ENCODE data around the gene CDR2. TPM values are rescaled to one million over a fixed set of nuclear protein-coding genes. Genes with fewer than 3 reads are reported as not detected.

The CDR2 gene
- polyA plus RNA-seq, 4 donors, result 14.2 to 50.3 (median 45.4) TPM

DNA sequence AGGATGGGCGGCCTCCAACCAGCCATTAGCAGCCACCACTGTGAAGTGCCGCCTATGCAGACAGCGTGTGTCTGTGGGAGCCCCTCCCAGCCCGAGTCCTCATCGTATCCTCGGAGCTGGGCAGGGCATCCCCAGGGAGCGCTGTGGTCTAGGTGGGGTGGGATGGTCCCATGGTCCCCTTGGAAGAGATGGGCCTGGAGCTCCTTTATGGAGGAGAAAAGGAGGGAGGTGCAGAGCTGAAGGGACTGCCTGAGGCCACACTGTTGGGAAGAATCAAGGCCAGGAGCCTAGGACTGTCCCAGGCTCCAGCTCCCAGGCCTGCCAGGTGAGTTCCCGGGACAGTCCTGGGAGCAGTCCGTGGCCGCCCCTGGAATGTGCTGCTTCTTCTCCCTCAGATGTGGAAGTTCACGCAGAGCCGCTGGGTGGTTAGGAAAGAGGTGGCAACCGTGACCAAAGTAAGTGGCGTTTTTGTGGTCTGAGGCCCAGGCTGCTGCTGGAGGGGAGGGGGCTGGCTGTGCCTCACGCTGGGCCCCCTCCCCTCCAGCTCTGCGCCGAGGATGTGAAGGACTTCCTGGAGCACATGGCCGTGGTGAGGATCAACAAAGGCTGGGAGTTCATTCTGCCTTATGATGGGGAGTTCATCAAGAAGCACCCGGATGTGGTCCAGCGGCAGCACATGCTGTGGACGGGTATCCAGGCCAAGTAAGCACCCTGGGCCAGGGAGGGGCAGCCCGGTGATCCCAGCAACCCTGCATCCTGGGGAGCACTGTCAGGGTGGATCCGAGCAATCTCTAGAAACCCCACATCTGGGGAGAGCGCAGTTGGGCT lies 50.2 kb downstream of the CDR2 start:
- peaks cover 0 to 3% (median 0%) of the 10 kb centered on the region in 3 donors for H3K4me1 ChIP-seq (ENCODE audit: control insufficient read depth in 3 of 3, insufficient read depth in 2 of 3, low read depth in 1 of 3, low read length in 2 of 3)
- no peaks in the 10 kb centered on the region for H3K9me3 ChIP-seq (ENCODE audit: control insufficient read depth in 2 of 2, insufficient read depth in 1 of 2, low read depth in 1 of 2, low read length in 1 of 2)
- 90 to 95% (median 93%) methylated on average over 24 of the region's 24 CpGs for WGBS, 3 donors
- H3K27ac ChIP-seq (ENCODE audit: low read depth in 1 of 3, low read length in 2 of 3), result no peak overlapping the region
- peaks cover 25 to 82% (median 37%) of the 10 kb centered on the region in 3 donors for H3K36me3 ChIP-seq (ENCODE audit: control insufficient read depth in 3 of 3, insufficient read depth in 2 of 3, low read depth in 1 of 3, low read length in 3 of 3)
- H3K4me3 ChIP-seq (ENCODE audit: low read depth in 1 of 3, low read length in 3 of 3), result no peak overlapping the region
- DNase-seq (no peak), FAIRE-seq (no peak)
- no peaks in the 10 kb centered on the region for H3K27me3 ChIP-seq (ENCODE audit: control insufficient read depth in 3 of 3, insufficient read depth in 3 of 3, low read length in 3 of 3)

- WGBS, 3 donors, result 90 to 92% (median 91%) methylated on average over 11 to 12 of the region's 12 CpGs
- peaks cover 27 to 82% (median 37%) of the 10 kb centered on the region in 3 donors for H3K36me3 ChIP-seq (ENCODE audit: control insufficient read depth in 3 of 3, insufficient read depth in 2 of 3, low read depth in 1 of 3, low read length in 3 of 3)
- H3K9me3 ChIP-seq (ENCODE audit: control insufficient read depth in 2 of 2, insufficient read depth in 1 of 2, low read depth in 1 of 2, low read length in 1 of 2), result no peaks in the 10 kb centered on the region
- peaks cover 0 to 3% (median 0%) of the 10 kb centered on the region in 3 donors for H3K4me1 ChIP-seq (ENCODE audit: control insufficient read depth in 3 of 3, insufficient read depth in 2 of 3, low read depth in 1 of 3, low read length in 2 of 3)
- DNase-seq (no peak), FAIRE-seq (no peak)
- H3K27me3 ChIP-seq (ENCODE audit: control insufficient read depth in 3 of 3, insufficient read depth in 3 of 3, low read length in 3 of 3), result no peaks in the 10 kb centered on the region
- H3K27ac ChIP-seq (ENCODE audit: low read depth in 1 of 3, low read length in 2 of 3), result no peak overlapping the region
- no peak overlapping the region for H3K4me3 ChIP-seq (ENCODE audit: low read depth in 1 of 3, low read length in 3 of 3)
These were observed 51.1 kb downstream of the CDR2 start for GRCh38 chr16:22323173-22323958.

- 92 to 96% (median 95%) methylated on average over 15 to 17 of the region's 17 CpGs for WGBS, 3 donors
- Histone ChIP-seq H3K36me3 (ENCODE audit: control insufficient read depth in 3 of 3, insufficient read depth in 2 of 3, low read depth in 1 of 3, low read length in 3 of 3) (peaks cover 28 to 81% (median 32%) of the 10 kb centered on the region in 3 donors), H3K27me3 (ENCODE audit: control insufficient read depth in 3 of 3, insufficient read depth in 3 of 3, low read length in 3 of 3) (no peaks in the 10 kb centered on the region), H3K9me3 (ENCODE audit: control insufficient read depth in 2 of 2, insufficient read depth in 1 of 2, low read depth in 1 of 2, low read length in 1 of 2) (no peaks in the 10 kb centered on the region), H3K27ac (ENCODE audit: low read depth in 1 of 3, low read length in 2 of 3) (no peak overlapping the region), H3K4me3 (ENCODE audit: low read depth in 1 of 3, low read length in 3 of 3) (no peak overlapping the region), H3K4me1 (ENCODE audit: control insufficient read depth in 3 of 3, insufficient read depth in 2 of 3, low read depth in 1 of 3, low read length in 2 of 3) (peaks cover 0 to 3% (median 0%) of the 10 kb centered on the region in 3 donors)
- FAIRE-seq, result no peak
- DNase-seq, result no peak
These were observed 51.7 kb downstream of the CDR2 start for GRCh38 chr16:22322741-22323140.

GRCh38 chr16:22322021-22322471 lies 52.4 kb downstream of the CDR2 start:
- WGBS, 3 donors, result 96 to 97% (median 96%) methylated on average over 11 of the region's 11 CpGs
- no peaks in the 10 kb centered on the region for H3K9me3 ChIP-seq (ENCODE audit: control insufficient read depth in 2 of 2, insufficient read depth in 1 of 2, low read depth in 1 of 2, low read length in 1 of 2)
- H3K4me3 ChIP-seq (ENCODE audit: low read depth in 1 of 3, low read length in 3 of 3), result no peak overlapping the region
- no peak for DNase-seq
- no peaks in the 10 kb centered on the region for H3K27me3 ChIP-seq (ENCODE audit: control insufficient read depth in 3 of 3, insufficient read depth in 3 of 3, low read length in 3 of 3)
- H3K36me3 ChIP-seq (ENCODE audit: control insufficient read depth in 3 of 3, insufficient read depth in 2 of 3, low read depth in 1 of 3, low read length in 3 of 3), result peaks cover 28 to 82% (median 32%) of the 10 kb centered on the region in 3 donors
- FAIRE-seq, result no peak
- no peak overlapping the region for H3K27ac ChIP-seq (ENCODE audit: low read depth in 1 of 3, low read length in 2 of 3)
- H3K4me1 ChIP-seq (ENCODE audit: control insufficient read depth in 3 of 3, insufficient read depth in 2 of 3, low read depth in 1 of 3, low read length in 2 of 3), result peaks cover 0 to 3% (median 0%) of the 10 kb centered on the region in 3 donors

- no peak overlapping the region for H3K4me3 ChIP-seq (ENCODE audit: low read depth in 1 of 3, low read length in 3 of 3)
- no peaks in the 10 kb centered on the region for H3K27me3 ChIP-seq (ENCODE audit: control insufficient read depth in 3 of 3, insufficient read depth in 3 of 3, low read length in 3 of 3)
- H3K36me3 ChIP-seq (ENCODE audit: control insufficient read depth in 3 of 3, insufficient read depth in 2 of 3, low read depth in 1 of 3, low read length in 3 of 3), result peaks cover 32 to 82% (median 33%) of the 10 kb centered on the region in 3 donors
- H3K9me3 ChIP-seq (ENCODE audit: control insufficient read depth in 2 of 2, insufficient read depth in 1 of 2, low read depth in 1 of 2, low read length in 1 of 2), result no peaks in the 10 kb centered on the region
- DNase-seq, result peak; percentile 71 to 87
- 45 to 51% (median 51%) methylated on average over 16 of the region's 16 CpGs for WGBS, 3 donors
- no peak for FAIRE-seq
- no peak overlapping the region for H3K27ac ChIP-seq (ENCODE audit: low read depth in 1 of 3, low read length in 2 of 3)
- H3K4me1 ChIP-seq (ENCODE audit: control insufficient read depth in 3 of 3, insufficient read depth in 2 of 3, low read depth in 1 of 3, low read length in 2 of 3), result peaks cover 0 to 3% (median 0%) of the 10 kb centered on the region in 3 donors
These were observed 52.9 kb downstream of the CDR2 start for GRCh38 chr16:22321340-22322001.

DNA sequence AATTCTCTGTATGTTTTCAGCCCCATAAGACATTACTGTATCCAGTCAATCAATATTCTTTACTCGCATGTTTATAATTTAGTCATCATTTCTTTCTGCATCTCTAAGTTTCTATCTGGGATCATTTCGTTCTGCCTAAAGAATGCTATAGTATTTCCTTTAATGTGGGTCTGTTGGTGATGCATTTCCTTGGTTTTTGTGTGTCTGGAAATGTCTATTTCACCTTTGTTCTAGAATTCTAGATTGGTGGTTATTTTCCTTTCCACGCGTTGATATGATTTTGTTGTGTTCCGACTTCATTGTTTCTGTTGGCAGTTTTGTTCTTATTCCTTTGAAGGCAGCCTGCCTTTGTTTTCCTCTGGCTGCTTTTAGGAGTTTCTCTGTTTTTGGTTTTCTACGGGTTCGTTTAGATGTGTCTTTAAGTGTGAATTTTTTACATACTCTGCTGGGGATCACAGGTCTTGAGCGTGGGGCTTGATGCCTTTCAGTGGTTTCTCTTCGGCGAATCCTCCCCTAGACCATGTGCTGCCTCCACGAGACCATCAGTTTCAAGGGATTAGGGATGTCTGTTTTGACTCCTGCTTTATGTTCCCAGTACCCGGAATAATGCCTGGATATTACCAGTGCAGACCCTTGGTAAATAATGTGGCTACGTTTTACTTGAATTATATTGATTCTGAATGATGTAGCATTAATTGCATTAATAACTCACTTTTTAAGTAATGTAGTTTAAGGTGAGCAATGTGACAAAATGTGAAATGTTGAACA lies 53.7 kb downstream of the CDR2 start:
- H3K4me3 ChIP-seq (ENCODE audit: low read depth in 1 of 3, low read length in 3 of 3), result no peak overlapping the region
- 80 to 82% (median 81%) methylated on average over 13 of the region's 13 CpGs for WGBS, 3 donors
- peaks cover 0 to 3% (median 0%) of the 10 kb centered on the region in 3 donors for H3K4me1 ChIP-seq (ENCODE audit: control insufficient read depth in 3 of 3, insufficient read depth in 2 of 3, low read depth in 1 of 3, low read length in 2 of 3)
- no peak for DNase-seq
- H3K36me3 ChIP-seq (ENCODE audit: control insufficient read depth in 3 of 3, insufficient read depth in 2 of 3, low read depth in 1 of 3, low read length in 3 of 3), result peaks cover 30 to 80% (median 31%) of the 10 kb centered on the region in 3 donors
- H3K27me3 ChIP-seq (ENCODE audit: control insufficient read depth in 3 of 3, insufficient read depth in 3 of 3, low read length in 3 of 3), result no peaks in the 10 kb centered on the region
- H3K9me3 ChIP-seq (ENCODE audit: control insufficient read depth in 2 of 2, insufficient read depth in 1 of 2, low read depth in 1 of 2, low read length in 1 of 2), result no peaks in the 10 kb centered on the region
- no peak for FAIRE-seq
- no peak overlapping the region for H3K27ac ChIP-seq (ENCODE audit: low read depth in 1 of 3, low read length in 2 of 3)

DNA sequence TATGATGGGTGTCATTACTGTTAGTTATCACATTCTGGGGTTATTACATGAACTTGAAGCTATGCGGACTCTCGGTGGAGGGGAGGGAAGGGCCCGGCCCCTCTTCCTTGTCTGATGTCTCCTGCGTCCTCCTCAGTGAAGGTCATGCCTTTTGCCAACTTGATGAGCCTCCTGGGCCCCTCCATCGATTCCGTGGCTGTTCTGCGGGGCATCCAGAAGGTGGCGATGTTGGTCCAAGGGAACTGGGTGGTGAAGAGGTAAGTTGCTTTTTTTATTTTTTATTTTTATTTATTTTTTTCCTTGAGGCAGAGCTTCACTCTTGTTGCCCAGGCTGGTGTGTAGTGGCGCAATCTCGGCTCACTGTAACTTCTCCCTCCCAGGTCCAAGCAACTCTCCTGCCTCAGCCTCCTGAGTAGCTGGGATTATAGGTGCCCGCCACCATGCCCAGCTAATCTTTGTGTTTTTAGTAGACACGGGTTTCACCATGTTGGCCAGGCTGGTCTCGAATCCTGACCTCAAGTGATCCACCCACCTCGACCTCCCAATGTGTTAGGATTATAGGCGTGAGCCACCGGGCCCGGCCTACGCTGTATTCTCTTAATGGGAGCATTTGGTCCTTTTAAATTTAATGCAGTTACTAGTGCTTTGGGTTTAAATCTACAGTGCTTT lies 55.6 kb downstream of the CDR2 start:
- Histone ChIP-seq H3K9me3 (ENCODE audit: control insufficient read depth in 2 of 2, insufficient read depth in 1 of 2, low read depth in 1 of 2, low read length in 1 of 2) (no peaks in the 10 kb centered on the region), H3K4me3 (ENCODE audit: low read depth in 1 of 3, low read length in 3 of 3) (no peak overlapping the region), H3K27me3 (ENCODE audit: control insufficient read depth in 3 of 3, insufficient read depth in 3 of 3, low read length in 3 of 3) (no peaks in the 10 kb centered on the region), H3K4me1 (ENCODE audit: control insufficient read depth in 3 of 3, insufficient read depth in 2 of 3, low read depth in 1 of 3, low read length in 2 of 3) (peaks cover 0 to 3% (median 0%) of the 10 kb centered on the region in 3 donors), H3K36me3 (ENCODE audit: control insufficient read depth in 3 of 3, insufficient read depth in 2 of 3, low read depth in 1 of 3, low read length in 3 of 3) (peaks cover 14 to 79% (median 34%) of the 10 kb centered on the region in 3 donors), H3K27ac (ENCODE audit: low read depth in 1 of 3, low read length in 2 of 3) (no peak overlapping the region)
- 81 to 84% (median 83%) methylated on average over 18 of the region's 18 CpGs for WGBS, 3 donors
- FAIRE-seq (no peak), DNase-seq (peak; percentile 21 to 36)
